NCI-H2196 (cell line): ENCODE data around the gene ISCA1.

ENCODE experiments used
- DNase-seq: peaks from one replicate; lab custom pipeline; 2025; ENCODE audit not compliant: unreplicated experiment; lab: John Stamatoyannopoulos, UW

Gene ISCA1

DNA sequence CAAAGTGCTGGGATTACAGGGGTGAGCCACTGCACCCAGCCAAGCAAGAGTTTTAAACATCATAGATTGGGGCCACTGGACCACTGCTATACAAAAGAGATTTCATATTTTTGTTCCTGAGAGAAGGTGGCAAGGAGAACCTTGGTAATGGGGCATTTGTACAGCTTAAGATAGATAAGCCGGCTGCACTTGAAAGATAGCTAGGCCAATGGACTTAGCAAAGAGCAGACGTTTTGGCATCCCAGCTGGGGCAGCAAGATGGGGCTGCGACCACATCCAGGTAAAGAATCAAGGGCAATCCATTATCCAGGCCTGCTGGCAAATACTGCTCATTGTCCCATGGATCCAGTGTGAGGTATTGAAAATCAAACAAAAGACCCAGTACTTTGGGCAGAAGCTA lies 3.9 kb upstream of the ISCA1 start:
- DNase-seq: no peak

DNA sequence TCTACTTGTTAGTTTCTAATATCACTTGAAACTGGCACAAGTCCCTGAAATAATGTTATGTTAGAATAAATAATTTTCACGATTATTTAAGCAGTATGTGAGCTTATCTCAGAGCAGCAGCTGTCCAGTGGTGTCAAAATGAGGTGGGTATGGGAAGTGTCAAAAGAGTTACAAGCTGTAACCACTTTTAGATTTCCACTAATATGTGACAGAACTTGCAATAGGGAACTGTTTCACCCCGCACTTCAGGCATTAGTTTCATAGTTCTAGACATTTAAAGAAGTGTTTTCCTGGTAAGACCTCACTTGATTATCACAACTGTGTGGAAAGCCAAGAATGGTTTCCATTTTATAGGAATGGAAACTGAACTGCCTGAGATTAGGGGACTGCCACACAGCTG lies 2.9 kb upstream of the ISCA1 start:
- no peak for DNase-seq

DNA sequence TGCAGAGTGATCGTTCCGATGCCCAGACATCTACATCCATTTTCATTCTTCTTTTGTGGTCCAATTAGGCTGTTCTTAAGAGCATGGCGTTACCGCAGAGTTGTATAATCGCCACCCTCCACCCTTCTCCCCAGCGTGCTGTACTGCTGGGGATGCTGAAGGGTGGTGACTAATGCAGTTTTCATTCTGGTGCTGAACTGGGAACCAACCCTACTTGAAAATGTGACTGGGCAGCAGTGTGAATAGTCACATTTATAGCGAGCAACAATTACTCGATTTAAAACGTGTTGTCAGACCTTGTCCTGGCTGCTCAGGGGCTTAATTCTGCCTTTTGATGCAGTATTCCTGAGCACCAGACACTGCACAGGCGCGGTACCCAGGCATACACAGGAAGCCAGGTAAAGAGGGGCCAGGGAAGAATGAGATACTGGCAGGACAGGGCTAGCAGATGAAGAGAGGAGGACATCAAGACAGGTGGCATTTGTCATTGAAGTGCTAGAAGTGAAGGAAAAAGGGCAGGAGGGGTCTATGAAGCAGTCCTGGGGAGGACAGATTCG lies 719 bp upstream of the ISCA1 start:
- DNase-seq: peak; percentile 60

DNA sequence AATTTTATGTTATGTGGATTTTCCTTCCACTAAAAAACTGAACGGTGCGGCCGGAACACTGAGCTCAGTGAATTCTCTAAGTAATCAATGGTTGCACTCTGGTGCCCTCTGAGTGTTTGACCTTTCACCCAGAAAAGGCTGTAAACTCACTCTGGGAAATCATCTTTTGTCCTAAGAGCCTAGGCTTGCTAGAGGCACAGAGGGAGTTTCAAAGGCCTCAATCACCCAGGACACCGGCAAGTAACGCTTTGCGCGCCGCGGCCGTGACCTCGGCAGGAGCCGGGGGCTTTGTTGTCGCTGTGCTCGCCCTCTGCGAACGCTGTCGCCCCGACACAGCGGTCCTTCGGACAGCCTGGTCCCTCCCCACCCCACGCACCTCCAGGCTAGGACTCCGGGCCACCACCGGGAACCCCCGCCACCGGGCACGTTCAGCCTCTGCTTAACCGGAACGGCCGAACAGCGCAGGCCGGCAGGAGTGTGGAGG lies 703 bp downstream of the ISCA1 start:
- DNase-seq: peak; percentile 46

DNA sequence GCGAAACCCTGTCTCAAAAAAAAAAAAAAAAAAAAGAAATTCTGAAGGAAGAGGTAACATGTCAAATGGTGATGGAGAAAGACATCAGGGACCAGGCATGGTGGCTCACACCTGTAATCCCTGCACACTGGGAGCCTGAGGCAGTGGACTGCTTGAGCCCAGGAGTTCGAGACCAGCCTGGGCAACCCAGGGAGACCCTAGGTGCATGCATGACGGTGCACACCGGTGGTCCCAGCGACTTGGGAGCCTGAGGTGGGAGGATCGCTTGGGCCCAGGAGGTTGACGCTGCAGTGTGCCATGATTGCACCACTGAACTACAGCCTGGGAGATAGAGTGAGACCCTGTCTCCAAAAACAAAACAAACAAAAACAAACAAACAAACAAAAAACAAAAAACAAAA lies 1.8 kb downstream of the ISCA1 start:
- no peak for DNase-seq

DNA sequence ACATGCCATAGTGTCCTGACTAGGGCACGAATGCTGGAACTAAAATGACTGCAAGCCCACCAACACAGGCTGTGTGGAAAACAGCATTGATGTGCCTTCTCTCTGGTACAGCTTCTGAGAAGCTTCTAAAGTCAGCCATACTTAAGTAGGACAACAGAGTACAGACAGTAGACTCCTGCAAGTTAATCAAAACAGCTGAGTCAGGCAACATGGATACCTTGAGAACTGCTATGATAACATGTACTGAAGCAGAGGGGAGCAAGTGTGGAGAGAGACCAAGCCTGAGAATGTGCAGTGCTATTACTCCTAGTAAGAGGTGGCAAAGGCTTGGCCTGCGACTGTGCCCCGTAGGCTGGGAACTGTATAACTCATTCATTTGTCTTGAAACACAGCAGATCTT lies 2.5 kb downstream of the ISCA1 start:
- DNase-seq: no peak

DNA sequence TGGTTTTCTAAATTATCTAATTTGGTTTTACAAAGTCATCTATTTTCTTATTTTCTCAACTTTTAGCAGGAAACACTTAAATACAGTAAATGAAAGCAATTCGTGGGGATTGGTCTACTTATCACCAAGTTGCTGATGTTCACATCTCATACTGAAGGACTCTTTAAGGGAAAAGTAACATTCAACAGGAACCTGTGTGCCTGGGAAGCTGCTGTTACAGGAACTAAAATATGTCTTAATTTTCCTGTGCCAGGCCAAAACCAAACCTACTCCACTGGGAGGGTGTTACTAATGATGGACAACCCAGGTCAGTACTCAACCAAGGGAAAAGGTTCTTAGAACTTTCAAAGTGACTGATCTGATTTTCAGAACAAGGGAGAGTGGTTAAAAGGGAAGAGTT lies 5.3 kb downstream of the ISCA1 start:
- no peak for DNase-seq

DNA sequence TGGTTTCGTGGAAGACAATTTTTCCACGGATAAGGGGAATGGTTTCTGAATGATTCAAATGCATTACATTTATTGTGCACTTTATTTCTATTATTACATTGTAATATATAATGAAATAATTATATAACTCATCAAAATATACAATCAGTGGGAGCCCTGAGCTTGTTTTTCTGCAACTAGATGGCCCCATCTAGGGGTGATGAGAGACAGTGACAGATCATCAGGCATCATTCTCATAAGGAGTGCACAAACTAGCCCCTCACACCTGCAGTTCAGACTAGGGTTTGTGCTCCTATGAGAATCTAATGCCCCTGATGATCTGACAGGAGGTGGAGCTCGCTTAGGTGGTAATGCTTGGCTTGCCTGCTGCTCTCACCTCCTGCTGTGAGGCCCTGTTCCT lies 6.4 kb downstream of the ISCA1 start:
- DNase-seq: peak; percentile 2

DNA sequence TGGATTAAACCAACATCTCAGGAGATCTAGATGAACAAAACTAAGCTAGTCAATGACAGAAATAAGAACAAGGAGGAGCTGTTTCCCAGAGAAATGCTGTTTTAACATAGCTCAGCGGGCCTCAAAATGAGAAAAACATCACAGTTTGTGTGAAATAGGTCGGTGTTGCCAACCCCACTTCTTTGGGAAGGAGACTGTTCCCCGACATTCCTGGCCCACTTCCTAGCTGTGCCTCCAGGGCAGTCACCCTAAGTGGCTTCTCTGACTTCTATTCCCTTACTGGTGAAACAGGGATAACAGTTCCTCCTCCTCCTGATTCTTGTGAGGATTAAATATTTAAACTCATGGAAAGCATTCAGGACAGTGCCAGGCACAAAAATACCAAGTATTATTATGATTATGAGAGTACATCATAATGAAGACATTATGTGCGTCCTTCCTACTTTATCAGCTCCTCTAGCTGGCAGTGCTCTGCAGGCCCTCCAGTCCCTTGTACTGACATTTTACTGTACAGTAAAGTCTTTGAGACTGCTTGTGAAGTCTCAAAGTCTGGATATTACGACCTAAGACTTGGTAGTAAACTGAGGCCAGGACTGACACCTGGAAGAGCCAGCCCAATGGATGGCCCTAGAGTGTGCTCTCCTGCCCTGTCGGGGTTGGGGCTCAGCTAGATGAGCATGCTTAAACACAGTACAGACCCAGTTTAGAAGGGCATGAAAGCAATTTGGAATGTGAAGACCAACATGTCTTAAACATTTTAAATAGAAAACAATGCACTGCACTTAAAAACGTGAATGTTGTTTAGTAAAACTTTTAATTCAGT lies 7.3 kb downstream of the ISCA1 start:
- DNase-seq: no peak

DNA sequence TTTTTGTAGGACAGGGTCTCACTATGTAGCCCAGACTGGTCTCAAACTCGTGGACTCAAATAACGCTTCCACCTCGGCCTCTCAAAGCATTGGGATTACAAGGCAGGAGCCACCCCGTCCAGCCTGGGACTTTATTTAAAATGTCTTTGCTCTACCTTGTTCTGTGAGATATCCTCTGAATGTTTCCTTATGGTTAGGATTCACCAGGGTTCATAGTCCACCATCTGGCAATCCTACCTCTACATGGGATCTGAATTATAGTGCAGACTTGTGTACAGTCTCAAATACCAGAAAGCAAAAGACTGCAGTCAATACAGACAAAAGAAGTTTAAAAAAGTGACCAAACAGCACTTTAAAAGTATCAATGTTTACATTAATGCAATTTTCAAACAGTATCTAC lies 10.1 kb downstream of the ISCA1 start:
- no peak for DNase-seq

DNA sequence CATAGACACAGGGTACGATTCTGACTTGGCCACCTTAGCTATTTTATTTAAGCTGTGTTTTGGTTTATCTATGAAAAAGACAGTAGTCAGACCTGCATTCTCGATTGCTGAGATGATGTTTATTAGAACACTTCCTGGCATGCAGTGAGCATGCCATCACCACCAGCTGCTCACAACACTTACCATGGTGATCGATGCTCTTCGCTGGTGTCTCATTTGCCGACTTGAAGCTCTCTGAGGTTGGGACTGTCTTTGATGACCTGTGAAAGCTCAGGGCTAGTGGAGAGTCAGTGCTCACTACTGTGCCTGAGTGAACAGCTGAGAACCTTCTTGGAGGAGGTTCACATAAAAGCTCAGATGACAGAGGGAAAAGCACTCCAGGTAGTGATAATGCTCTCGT lies 18.5 kb downstream of the ISCA1 start:
- DNase-seq: no peak

DNA sequence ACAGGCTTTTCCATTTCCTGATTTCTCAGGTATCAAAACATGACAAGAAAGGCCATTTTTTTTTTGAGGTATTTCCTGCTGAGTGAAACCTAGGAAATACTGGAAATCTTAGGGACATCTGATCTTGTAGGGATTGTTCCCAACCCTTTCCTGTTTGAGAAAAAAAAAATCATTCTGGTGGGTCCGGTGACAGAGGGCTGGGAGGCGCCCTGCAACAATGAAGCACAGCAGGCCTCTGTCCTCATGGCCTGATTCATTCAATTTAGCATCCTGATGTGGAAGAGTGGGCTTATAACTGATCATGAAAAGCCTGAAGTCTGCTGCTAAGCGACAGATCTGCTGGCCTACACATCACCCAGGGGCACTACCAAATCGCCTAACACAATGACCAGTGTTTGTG lies 19.8 kb downstream of the ISCA1 start:
- DNase-seq: no peak

DNA sequence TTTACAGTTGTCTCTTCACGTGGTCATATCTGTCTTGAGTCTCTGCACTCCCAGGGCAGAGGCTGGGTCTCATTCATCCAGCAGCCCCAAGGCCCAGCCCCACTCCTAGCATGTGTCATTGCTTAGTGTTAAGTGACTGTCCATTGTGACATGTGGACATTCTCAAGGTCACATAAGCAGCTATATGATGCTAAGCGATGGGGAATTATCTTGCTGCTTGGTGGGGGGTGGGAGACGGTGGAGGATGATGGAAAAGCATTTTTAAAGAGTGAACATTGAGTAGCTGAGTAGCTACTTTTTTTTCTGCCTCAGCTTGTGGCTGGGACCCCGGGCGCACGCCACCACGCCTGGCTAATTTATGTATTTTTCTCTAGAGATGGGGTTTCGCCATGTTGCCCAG lies 22.8 kb downstream of the ISCA1 start, which contains the start of gene C9orf153:
Gene C9orf153 (minus strand): TSS at position 101 of the 400 bp plus-strand sequence. CDS start 30,054 bp downstream, outside the sequence.
- DNase-seq: no peak

DNA sequence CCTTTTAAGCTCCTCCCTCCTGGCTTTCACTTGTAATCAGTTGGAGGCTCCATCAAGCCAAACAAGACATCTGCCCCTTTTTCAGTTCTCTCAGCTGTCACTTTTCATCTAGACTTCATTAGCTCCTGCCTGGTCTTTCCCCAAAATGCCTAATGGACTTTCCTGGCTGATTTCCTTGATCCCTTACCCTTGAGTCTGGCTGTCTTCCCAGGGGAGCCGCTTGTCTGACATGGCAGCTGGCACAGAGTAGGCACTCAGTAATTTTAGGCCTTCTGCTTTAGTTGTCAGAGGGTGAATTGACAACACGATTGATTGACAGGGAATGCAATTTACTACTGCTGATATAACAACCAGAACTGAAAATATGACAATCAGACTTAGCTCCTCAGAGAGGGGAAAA lies 24.9 kb downstream of the ISCA1 start:
- DNase-seq: no peak

DNA sequence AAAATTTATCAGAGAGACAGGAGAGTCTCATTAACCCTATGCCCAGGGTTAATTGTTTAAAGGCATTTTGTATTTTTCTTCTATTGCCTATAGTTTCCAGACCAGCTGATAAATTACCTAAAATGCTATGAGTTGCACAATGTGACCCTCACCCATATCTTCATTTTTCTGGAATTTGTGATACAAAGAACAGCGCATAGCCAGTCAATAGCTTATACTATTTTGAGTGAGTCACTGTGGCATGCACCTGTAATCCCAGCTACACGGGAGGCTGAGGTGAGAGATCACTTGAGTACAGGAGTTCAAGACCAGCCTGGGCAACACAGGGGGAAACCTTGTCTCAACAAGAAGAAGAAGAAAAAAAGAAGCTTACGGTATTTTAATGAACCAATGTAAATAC lies 25.7 kb downstream of the ISCA1 start:
- no peak for DNase-seq

DNA sequence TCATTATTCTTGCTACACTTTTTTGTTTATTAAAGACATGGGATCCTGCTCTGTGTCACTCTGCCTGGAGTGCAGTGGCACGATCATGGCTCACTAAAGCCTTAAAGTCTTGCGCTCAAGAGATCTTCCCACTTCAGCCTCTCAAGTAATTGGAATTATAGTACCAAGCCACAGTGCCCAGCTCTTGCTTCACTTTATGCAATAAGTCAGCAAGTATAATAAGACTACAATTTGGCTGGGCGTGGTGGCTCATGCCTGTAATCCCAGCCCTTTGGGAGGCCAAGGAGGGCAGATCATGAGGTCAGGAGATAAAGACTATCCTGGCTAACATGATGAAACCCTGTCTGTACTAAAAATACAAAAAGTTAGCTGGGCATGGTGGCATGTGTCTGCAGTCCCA lies 28.8 kb downstream of the ISCA1 start:
- no peak for DNase-seq

DNA sequence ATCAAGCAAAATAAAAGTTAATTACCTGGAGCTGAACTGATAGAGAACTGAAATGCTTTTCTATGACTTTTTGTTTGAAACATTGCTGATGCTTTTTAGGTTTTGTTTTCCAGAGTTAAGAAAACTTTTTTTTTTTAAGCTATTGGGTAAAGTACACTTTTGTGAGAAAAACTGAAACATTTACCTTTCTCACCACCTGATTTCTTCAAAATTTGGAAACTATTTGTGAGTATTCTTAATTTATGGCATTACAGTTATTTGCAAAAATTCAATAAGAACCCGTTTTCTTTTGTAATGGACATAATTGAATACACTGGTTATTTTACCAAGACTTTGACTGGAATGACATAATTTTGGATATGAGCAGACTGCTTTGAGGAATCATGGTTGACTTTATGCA lies 29.5 kb downstream of the ISCA1 start:
- no peak for DNase-seq

DNA sequence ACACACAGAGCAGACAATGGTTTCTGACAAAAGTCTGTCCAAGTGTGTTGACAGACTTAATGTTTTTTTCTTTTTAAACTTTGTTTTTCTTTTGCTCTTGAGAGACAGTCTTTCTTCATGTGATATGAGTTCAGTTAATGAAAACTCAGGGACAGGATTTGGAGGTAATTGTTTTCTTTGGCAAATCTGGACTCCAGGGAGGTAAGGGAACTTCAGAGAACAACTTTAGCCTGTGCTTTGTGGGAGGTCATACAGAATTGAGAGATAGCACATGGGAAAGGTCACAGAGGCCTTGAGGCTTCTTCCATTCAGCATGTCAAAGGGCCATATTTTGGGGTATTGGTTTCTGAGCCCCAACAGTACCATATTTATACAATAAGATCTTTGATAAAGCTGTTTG lies 32.2 kb downstream of the ISCA1 start:
- no peak for DNase-seq

DNA sequence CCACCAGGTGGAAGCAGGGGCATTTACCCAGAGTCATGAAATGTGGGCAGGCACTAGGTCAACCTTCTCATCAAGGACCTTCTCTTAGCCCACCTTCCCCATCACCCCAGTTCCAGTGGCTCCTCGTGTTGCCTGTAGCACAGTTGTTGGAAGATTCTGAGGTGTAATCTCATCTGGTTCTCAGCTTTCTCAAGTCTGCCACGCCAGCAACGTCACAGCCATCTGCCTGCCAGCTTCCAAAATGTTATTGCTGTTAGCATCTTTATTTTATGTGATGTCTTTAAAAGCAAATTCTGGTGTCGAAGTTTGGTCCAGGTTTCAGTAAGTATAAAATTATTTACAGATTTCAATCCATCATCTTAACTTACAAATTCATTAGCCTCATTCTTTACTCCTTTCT lies 33.6 kb downstream of the ISCA1 start:
- no peak for DNase-seq

DNA sequence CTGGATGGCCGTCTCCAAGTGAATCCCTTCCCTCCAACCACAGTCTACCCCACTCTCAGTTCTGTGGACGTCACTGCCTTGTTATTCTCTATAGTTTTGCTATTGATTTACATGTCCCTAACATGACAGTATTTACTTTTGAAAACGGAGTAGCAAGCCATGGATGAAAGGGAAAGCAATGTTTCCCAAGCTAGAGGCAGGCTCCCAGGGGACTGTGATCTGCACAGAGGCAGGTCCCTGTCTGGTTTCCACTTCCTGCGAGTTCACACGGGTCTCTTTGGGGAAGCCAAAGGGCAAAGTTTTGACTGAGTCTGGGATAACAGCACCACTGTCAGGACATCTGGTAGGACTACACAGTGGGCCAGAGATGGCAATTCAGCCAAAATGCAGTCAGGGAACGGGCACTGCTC lies 35.6 kb downstream of the ISCA1 start:
- DNase-seq: no peak

DNA sequence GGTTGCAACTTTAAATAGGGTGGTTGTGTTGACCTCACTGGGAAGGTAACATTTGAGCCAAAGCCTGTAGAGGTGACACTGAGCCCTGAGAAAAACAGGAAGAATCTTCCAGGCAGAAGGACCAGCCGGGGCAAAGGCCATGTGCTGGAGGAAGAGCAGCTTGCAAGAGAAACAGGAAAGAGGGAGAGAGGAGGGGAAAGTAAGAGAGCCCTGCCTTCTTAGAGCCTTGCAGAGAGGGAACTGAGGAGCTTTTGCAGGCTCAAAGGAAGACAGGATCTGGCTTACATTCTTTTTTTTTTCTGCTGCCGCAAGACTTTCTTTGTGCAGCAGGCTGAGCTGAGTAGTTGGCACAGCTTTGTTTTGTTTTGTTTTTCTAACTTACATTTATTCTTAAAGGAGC lies 40.3 kb downstream of the ISCA1 start:
- no peak for DNase-seq

DNA sequence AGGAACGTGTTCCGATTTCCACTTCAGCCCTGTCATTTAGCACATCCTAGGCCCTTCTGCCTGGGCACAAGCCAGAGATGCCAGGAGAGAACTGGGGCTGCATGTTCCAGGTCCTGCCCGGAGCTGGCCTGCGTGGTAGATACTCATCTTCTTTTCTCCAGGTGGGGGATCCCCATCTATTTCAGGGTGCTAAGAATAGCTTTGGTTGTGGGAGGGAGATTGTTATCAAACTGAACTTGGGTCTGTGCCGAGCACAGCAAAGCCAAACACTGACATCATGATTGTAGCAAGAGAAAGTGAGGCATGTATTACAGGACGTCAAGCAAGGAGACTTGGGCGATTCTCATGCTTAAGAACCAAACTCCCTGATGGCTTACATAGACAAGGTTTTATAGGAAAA lies 41.1 kb downstream of the ISCA1 start:
- no peak for DNase-seq
